LNCAP (cell line): ENCODE results near the gene RASGRP2.

Source experiments
- TF ChIP-seq, protein P1 (sequence below): fragments of 450-650 bp; IDR thresholded peaks from 2 replicates; pipeline ENCODE4 v1.5.1; 2017; ENCODE audit warnings: mild to moderate bottlenecking

The RASGRP2 gene

DNA sequence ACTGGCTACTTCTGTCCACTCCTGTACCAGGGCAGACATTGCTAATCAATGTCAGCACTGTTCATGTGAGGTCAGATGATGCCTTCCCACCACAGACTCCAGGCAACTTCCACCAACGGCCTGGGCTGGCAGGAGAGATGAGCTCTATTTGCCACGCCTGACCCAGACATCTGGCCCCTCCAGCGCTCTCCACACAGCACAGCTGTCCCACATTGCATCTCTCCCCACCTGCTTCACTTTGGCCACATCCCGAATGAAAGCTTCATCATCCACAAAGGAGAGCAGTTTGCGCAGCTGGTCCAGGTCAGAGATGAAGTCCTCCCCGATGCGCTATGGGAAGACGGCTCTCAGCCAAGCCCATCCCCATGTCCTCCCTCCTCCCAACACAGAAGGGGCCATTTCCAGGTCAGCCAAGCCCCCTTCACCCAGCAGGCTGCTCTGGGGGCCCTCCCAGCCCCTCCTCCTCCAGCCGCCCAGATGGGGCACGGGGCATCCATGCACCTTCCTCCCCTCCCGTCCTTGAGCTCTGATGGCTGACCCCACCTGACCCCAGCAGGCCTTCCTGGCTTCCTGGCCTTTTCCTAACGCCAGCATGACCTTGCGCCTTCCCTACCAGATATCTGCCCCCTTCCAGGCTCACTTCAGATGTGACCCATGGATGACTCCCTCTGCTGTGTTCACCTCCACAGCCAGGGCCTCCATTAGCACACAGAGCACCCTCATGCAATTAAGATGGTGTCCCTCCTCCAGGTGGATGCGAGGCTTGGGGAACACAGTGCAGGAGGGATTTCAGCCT lies 8.4 kb upstream of the RASGRP2 start:
- TF ChIP-seq, protein P1, sequence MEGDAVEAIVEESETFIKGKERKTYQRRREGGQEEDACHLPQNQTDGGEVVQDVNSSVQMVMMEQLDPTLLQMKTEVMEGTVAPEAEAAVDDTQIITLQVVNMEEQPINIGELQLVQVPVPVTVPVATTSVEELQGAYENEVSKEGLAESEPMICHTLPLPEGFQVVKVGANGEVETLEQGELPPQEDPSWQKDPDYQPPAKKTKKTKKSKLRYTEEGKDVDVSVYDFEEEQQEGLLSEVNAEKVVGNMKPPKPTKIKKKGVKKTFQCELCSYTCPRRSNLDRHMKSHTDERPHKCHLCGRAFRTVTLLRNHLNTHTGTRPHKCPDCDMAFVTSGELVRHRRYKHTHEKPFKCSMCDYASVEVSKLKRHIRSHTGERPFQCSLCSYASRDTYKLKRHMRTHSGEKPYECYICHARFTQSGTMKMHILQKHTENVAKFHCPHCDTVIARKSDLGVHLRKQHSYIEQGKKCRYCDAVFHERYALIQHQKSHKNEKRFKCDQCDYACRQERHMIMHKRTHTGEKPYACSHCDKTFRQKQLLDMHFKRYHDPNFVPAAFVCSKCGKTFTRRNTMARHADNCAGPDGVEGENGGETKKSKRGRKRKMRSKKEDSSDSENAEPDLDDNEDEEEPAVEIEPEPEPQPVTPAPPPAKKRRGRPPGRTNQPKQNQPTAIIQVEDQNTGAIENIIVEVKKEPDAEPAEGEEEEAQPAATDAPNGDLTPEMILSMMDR, result no peak

DNA sequence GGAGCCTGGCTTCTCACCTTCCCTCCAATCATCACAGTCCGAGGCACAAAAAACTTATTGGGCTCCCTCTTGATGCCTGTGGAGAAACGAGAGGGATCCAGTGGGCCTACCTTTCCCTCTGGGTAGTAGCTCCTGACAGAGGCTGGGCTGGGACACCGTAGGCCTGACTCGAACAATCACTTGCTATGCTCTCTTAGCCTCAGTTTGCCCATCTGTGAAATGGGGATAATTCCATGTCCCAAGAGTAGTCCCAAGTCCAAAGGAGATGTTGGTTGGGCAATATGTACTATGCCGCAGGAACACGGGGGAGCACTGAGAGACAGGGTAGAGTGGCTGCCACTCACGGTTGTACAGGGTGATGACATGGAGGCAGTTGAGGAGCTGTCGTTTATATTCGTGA lies 7.6 kb upstream of the RASGRP2 start:
- TF ChIP-seq, protein P1, result no peak

DNA sequence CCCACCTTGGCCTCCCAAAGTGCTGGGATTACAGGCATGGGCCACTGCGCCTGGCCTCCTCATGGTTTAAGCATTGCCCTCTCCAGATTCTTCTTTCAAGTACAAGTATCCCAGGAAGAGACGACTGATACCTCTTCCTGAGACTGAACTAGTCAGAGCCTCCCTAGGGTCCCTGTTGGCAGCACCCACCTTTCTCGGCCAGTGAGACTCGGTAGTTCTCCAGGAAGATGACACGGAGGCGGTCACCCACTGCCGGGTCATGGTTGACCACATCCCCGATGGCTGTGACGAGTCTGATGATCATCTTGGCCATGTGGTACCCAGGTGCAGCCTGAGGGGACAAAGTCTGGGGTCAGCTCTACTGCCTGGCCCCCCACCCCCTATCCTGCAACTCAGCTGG lies 7.2 kb upstream of the RASGRP2 start:
- TF ChIP-seq, protein P1, result no peak

DNA sequence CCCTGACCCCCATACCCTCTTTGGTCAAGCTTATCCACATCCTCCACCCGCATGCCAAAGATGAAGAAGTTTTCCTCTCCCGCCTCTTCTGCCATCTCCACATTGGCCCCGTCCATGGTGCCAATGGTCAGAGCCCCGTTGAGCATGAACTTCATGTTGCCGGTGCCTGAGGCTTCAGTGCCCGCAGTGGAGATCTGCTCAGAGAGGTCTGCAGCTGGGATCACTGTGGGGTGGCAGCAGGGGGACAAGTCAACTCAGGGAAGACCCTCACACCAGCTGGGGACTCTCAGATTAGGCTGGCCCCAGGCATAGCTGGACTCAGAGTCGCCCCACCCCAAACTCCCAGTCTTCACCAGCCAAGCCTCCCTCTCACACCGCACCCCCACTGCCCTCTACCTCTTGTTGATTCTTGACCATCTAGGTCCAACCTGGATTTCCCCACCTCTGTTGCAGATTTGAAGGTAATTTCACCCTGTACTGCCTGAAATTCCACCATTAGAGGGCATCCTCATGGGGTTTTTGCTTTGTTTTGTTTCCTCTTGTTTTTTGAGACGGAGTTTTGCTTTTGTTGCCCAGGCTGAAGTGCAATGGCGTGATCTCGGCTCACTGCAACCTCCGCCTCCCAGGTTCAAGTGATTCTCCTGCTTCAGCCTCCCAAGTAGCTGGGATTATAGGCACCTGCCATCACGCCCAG lies 6.6 kb upstream of the RASGRP2 start:
- TF ChIP-seq, protein P1, result no peak

DNA sequence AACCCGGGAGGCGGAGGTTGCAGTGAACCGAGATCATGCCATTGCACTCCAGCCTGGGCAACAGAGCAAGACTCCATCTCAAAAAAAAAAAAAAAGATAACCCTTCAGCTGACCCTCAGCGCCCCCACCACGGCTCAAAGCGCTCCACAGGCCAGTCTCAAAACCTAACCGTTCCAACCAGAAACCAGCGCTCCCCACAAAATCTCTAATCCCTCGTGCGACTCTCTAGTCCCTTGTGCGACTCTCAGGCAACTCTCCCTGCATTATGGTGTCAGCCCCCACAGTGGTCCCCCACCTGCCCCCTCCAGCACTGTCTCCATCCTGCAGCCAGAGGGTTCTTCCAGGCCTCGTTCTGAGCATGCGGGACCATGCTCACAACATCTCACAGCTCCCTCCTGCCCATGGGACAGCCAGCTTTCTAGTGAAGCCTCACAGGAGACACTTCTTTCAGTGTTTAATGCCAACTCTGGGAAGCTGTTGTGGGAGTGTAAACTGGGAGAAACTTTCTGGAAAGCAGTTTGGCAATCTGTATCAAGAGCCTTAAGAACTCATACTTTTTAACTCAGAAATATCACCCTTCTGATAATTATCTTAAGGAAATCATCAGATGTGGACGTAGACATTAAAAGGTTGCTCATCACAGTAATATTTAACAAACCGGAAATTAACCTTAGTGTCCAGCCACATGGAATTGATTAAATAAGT lies 4.2 kb upstream of the RASGRP2 start:
- TF ChIP-seq, protein P1, result no peak

DNA sequence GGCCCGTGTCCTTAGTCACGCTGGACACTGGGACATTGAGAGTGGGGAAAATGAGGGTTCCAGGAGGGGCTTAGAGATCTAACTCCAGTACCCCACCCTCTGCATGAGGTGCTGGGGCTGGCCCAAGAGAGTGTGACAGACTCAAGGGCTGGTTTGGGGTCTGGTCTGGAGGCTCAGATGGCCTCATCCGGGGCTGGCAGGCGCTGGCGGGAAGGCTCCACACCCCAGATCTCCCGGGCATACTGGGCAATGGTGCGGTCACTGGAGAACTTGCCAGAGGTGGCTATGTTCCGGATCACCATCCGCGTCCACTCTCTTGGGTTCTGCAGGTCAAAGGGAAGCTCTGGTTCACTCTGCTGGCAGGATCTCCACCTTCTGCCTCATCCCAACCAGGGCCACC lies 2.5 kb upstream of the RASGRP2 start:
- TF ChIP-seq, protein P1, result no peak

DNA sequence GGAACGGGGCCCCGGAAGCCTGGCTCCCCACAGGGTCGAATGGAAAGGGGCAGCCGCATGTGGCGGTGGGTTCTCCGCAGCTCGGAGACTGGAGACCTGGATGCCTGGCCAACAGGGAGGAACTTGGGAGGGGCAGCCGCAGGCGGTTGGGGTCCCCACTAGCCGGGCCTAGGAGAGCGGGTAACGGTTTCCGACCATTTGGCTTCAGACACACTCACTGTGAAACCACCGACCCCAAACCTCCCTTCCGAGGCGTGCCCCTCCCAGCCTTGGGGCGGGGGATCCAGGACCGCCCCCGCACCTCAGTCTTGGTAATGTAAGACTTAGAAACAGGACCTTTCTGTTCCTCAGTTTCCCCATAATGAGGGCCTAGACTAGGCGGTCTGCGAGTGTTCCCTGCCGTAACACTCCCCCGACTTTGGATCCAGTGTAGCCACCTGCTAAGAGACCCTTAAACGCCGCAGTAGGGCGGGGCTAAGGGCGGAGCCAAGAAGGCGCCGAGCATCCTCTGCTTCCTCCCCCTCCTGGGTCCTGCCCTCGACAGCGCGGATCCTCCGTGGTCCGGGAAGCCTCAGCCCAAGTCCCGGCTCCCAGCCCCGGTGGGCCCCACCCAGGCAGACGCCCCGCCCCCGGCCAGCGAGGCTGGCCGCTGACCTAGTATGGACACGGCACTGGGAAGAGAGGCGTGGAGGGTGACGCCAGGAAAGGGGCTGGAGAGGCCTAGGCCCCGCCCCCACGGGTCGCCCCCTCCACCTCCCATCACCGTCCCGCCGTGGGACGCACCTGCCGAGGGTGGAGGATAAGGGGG lies 1.8 kb upstream of the RASGRP2 start:
- TF ChIP-seq, protein P1, result no peak
